Right forelimb (tissue), 1 donor: ENCODE data around the gene FAM186B.
"Not testable (repeated sequence)": the region's sequence is repeated elsewhere in the genome, so short reads cannot be mapped to it uniquely, and the experiment has no call there.

Experiments used
- DNase-seq: peaks from one replicate; pipeline ENCODE4 v3.0.0-alpha.2; 2018

The FAM186B gene, protein sequence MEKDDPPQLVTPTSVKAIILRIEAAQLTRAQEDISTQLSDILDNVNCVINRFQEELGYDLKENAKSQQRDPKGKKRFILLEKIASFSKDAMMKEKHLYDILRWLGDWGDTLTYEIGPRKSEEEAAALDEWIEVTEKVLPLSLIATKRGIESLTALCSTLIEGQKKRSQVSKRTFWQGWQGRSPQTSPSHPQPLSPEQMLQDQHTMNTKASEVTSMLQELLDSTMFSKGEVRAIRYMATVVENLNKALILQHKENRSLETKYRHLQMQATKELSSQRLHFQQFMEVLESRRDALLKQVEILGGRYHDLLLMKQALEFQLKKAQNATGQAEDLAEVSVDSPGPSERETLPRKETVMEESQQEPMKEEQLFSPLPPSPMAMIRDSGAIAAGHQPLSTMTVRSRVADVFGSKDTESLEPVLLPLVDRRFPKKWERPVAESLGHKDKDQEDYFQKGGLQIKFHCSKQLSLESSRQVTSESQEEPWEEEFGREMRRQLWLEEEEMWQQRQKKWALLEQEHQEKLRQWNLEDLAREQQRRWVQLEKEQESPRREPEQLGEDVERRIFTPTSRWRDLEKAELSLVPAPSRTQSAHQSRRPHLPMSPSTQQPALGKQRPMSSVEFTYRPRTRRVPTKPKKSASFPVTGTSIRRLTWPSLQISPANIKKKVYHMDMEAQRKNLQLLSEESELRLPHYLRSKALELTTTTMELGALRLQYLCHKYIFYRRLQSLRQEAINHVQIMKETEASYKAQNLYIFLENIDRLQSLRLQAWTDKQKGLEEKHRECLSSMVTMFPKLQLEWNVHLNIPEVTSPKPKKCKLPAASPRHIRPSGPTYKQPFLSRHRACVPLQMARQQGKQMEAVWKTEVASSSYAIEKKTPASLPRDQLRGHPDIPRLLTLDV

DNA sequence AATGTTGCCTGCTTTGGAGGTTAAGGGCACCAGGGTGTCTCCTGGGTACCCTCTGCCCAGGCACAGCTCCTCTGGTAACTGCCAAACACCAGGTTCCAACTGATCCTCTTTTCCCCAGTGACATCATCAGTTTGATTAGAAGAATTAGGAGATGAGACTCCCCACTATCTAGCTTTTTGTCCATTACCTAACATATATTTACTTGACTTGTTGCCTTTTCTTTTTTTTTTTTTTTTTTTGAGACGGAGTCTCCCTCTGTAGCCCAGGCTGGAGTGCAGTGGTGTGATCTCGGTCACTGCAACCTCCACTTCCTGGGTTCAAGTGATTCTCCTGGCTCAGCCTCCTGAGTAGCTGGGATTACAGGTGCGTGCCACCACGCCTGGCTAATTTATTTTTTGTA is at the start of gene FAM186B:
FAM186B (minus strand) TSS at position 101 of the 400 bp plus-strand sequence. CDS start 162 bp downstream, outside the sequence.
- DNase-seq = not testable (repeated sequence)

DNA sequence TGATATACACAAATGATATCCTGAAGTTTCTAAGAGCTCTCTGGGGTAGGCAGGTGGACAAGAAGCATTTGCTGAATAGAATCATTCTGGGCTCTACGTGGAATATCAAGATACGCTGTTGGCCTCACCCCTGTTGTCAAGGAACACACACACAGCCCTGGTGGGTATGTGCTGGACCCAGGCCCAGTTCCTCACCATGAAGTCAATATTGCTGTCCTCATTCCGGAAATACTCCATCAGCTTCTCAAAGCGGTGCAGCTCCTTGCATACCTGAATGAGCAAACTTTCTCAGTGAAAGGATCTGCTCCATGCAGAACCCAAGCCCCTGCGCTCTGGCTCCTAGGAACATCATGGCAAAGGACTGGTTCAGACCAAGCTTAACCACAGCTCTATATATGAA is 49.3 kb upstream of the FAM186B start:
- no peak for DNase-seq

DNA sequence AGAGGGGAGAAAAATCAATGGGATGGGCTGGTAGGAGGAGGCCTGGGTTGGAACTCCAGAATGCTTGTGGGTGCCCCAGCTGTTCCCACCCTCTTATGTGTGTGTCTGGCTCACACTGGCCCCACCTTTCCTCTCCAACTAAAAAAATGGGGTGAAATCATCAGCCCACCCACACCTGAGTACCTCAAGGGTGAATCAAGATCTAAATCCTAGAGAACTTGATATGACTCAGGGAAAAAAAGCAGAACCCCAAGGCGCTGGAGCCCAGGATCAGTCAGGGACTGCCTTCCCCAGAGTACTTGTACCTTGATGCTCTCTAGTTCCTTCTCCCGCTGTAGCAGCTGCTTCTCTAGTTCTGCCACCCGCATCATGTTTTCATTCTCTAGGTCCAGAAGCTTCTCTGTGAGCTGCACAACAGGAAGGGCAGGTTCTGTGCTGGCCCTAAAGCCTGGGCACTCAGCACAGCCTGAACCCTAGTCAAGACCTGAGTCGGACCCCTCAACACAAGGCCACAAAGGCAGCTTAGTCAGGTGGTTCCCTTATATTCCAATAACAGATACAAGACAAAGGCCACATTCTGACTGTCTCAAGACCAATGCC is 47.6 kb upstream of the FAM186B start:
- DNase-seq = no peak

DNA sequence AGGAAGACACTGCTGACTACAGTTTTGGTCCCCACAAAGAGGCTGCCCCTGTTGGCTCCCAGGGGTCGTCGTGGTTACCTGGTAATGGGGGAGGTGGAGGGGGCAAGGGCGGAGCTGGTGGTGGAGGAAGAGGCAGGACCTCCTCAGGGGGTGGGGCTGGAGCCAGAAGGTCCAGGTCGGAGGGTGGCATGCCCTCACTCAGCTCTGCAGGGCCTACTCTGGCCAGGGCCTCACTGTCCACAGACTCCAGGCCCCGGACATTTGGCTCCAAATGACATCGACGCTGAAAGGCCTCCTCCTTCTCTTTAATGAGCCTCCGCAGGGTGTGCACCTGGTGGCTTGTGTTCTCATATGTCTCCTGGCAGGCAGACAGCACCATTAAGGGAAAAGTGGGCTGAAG is 46.4 kb upstream of the FAM186B start:
- DNase-seq = no peak

DNA sequence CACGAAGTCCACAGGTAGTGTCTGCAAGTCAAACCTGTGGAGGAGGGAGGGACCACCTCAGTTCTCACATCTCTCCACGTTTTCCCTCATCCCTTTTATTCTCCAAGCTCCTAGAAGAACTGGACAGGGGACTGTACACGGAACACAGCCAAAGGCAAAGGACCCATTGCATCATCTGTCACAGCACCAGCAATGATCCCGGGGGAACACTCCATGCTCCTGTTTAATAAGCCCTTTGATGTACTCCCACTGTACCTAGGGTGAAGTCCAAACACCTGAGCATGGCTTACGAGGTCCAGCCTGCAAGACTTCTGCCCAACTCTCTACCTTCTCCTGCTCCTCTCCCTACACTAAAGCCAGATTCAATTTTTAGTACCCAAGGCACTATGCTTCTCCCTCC is 44.5 kb upstream of the FAM186B start:
- DNase-seq = no peak

DNA sequence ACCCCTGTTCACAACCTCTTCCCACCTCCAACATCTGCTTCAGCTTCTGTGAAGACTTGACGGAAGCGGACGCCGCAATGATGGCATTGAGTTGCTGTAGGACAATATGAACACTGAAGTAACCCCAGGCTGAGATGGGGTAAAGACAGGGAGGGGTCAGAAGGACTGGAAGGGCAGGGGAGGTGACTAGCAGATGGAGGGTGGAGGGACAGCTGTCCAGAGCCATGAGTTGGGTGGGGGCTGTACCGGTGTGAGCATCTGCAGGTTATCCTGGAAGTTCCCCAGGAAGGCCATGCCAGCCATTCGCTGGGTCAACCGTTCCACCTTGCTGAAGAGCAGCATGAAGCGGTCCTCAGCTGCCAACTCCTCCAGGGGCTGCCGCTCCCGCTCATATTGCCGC is 44.0 kb upstream of the FAM186B start:
- DNase-seq = no peak

DNA sequence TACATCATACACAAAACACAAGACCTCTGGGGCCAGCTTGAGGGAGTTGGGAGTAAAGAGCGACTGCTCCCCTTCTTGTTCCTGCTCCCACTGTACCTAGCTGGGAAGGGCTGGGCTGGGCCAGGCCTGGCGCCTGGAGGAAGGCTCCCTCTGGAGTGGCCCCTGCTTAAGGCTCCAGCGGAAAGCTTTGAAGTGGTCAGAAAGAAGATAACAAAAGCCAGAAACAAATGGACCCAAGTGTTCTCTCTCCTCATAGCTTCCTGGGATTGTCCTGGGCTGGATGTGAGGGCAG is 43.2 kb upstream of the FAM186B start:
- no peak for DNase-seq

DNA sequence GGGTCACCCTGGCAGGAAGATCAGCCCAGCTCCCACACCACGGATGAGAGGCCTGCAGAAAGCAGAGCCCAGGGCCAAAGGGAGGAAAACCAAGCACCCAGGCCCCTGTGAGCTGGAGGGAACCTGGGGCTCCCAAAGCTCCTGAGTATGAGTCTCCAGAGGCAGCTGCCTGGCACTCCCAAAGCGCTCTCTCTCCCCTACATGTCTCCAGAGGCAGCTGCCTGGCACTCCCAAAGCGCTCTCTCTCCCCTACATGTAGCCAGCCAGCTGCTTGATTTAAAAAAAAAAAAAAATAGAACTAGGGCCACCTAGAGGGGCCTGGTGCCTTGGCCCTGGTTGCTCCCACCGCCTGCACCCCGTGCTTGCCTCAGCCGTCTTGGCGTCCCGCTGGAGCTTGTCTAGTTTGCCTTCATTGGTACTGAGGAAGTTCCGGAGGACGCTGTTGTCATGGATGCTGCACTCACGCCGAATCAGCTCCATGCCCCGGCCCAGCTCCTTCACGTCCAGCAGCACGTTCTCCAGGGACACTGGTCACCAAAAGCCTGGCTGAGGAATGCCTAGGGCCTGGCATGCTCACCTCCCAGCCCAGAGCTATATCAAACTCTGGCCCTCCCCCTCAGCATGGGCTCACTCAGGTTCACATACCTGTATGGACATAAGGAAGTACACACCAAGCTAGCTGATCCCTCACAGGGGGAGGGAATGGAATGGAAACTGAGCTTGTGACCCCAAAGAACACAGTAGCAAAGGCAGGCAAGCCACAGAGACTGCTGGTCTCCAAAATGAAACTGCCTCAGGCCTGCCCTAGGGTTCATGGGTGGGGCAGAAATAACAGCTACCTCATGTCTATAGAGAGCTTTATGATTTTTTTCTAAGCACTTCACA is 42.6 kb upstream of the FAM186B start:
- no peak for DNase-seq

DNA sequence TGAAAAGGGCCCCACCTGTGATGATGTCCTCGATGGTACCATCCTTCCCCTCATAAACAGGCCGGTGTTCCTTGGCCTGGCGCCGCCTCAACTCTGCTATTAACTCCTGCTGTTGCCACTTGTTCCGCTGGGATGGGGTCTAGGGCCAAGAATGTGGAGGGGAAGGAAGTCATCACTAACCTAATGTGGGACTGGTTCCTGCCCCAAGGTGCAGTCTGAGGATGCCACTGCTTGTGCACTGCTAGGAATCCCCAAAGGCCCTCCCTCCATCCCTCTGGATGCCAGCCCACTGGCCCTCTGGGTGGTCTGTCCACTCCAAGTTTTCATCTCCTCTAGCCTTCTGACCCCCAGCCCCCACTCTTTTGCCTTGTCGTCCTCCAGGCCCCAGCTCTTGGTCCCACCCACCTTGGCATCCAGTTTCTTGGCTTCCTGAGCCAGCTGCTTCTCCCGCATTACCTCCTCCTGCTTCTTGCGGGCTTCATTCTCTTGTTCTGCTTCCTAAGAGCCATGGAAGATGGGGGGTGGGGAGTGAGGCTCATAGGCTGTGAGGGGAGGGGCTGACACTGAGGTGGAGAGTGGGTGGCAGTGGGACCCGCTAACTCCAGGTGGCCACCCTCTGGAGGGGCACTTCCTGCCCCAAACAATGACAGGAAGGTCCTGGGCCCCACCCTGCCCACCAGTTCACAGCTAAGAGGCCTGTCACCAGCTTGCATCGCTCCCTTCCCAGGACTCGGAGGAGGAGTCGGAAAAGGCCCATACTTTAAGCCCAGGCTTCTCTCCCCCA is 41.6 kb upstream of the FAM186B start:
- no peak for DNase-seq

DNA sequence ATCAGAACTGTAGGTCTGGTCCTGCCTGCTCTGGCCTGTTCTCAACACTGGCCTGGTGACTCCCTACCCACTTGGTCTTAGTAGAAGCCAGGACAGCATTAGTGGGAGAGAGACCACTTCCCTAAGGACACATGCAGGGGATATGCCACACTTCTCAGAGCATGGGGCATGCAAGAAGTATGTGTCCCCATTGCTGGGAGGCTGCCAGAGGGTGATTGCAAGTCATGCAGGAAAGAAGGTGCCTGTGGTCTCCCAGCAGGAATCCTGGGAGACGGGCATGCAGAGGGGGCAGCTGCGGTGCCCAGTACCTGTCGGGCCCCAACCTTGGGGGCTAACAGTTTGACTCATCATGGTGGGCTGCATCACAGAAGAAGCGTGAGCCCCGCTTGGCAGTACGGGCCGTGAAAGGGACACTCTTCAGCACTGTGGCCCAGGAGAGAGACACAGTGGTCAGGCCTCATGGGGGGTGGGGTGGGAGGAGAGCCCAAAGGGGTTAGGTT is 40.9 kb upstream of the FAM186B start:
- DNase-seq = no peak

DNA sequence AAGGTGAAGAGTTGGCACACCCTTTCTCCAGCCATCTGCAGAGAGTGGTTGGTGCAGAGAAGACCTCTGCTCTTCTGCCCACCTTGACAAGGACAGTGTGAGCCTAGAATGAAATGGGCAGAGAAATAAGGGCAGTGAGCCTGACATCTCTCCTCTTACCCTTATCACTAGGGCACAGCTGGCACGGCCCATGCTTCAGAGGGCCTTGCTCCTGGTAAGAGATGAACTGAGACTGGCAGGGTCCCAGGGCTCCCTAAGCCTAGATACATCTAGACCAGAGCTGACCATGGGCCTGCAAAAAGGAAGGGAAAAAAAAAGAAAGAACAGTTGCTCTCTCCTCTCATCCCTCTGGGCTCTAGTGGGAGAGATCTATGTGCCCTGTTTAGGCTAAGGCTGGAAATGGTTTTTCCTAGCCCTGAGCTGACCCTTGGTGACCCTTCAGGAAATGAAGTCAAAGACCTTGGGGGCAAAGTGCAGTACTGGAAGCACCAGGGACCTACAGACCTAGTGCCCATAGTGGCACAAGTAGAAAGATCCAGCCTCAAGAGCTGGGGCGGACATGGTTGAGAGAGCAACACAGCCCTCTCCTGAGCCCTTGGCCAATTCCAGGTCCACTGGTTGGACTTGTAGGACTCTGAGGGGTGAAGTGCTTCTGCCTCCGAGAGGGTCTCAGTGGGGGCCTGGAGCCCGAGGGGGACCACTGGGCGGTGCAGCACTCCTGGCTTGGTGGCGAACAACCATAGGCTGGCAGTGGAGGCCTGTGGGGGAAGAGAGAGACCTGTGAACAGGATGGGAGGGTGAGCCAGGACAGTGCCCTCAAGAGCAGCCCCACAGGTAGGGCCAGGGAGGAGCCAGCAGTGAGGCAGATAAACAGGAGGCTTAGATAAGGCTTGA is 40.0 kb upstream of the FAM186B start:
- DNase-seq = no peak

DNA sequence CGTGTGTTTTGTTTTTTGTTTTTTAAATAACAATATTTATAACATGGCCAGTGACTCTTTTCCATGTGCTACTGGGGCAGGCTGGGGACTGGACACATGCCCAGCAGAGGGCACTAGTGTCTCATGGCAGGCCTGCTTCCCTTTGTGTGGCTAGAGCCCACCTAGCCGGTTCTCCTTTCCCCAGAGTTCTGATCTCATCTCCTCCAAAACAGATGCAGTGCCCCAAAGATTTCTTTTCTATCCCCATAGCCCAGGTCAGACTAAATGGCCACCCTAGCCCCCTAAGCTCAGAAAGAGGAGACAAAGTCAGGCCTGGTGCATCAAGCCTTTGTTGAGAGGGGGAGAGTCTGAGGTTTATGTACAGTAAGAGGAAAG is 39.2 kb upstream of the FAM186B start:
- peak; percentile 85 for DNase-seq

DNA sequence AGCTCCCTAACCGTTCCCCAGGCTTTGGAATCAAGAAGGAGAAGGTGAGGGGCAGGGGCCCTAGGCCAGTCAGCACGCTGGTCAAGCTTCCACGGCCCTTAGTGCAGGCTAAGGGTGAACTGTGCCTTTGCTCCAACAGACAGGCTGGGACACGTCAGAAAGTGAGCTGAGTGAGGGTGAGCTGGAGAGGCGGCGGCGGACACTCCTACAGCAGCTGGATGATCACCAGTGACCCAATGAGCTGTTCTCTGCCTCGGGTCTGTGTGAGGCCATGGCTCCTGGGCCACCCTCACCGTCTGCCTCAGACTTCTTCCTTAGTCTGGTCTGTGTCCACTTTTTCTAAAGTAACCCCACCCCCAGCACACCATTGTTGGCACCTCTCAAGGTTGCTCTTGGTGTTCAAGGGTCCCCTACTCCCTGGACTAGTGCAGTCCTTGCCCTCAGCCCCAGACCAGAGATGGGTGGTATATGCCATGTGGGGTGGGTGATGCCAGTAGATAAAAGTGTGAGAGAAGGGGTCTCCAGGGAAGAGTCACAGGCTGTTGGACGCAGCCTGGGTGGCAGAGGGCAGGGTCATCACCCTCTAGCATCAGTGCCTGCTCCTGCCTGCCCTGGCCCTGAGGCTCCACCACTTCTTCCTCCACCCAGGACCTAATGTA is 38.7 kb upstream of the FAM186B start:
- no peak for DNase-seq

DNA sequence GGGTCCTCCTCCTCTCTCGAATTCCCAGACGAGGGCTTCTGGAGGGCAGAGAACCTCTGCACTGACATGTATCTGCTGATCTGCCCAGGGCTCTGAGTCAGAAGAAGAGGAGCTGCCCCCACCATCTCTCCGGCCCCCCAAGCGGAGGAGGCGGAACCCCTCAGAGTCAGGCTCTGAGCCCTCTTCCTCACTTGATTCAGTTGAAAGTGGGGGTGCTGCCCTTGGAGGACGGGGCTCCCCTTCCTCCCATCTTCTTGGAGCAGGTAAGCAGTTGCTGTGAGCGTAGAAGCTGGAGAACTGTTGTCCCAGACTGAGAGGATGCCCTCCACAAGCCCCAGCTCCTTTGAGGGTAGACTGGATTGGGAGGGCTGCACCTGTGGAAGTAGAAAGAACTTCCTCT is 37.7 kb upstream of the FAM186B start:
- DNase-seq = no peak

DNA sequence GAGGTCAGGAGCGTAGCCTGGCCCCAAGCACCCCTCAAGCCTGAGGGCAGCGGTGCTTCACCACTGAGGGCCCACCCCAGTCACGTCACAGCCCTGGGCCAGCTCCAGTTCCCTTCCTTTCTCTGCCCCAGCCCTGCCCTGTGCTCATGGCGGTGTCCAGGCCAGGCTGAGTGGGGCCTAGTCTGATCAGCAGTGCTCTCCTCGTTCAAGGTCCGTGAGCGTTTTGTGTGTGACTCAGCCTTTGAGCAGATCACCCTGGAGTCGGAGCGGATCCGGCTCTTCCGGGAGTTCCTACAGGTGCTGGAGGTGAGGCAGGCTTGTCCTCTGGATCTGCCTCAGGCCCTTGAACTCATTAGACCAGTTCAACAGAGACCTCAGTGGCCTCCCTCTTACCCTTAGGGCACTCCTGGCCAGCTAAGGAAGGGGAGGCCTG is 36.9 kb upstream of the FAM186B start:
- DNase-seq = no peak

DNA sequence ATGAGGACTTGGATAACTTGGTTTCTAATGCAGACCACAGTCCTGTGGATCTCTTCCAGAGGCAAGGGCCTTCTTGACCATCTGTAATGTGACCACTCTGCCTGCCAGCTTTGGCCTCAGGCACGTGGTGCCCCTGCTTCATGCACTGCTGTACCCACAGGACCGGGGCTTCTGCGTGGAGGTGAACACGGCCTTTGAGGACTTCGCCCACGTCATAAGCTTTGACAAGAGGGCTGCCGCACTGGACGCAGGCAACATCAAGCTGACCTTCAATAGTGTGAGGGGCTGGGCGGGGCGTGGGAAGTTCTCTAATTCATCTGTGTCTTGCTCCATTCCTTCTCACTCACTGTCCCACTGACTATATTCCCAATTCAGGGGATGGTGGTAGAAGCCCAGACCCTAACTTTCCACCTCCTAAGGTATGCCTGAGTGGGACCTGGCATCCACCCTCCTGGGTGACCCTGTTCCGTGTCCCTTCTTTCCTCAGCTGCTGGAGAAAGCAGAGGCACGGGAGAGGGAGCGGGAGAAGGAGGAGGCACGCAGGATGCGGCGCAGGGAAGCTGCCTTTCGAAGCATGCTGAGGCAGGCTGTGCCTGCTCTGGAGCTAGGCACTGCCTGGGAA is 36.4 kb upstream of the FAM186B start:
- DNase-seq = no peak

DNA sequence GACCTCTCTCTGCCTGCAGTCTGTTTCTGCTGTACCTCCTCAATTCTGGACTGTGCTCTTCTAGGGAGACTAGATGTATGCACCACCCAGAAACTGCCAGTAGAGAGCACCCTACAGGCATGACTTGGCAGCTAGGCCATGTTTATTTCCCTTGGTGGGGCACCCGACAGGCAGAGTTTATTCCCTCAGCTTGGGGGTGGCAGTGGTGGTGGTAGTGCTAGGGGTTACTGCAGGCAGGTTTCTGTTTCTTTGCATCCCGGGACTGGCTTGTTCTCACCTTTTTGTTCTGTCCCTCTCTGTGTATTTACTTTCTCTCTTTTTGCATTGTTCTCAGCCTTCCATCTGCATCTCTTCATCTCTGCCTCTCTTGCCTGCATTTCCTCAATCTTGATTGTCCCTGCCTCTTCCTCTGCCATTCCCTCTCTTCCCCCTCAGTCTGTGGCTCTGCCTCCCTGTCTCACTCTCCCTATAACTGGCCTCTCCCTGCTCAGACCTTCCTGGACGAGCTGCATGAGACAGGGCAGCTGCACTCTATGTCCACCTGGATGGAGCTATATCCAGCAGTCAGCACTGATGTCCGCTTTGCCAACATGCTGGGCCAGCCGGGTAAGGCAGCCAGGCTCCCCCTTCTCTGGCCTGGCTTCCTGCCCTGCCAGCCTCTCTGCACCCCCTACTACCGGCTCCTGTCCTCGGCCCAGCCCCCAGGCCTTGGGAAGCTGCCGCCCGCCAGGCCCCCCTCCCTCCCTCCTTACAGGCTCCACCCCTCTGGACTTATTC is 31.7 kb upstream of the FAM186B start:
- DNase-seq = peak; percentile 73

DNA sequence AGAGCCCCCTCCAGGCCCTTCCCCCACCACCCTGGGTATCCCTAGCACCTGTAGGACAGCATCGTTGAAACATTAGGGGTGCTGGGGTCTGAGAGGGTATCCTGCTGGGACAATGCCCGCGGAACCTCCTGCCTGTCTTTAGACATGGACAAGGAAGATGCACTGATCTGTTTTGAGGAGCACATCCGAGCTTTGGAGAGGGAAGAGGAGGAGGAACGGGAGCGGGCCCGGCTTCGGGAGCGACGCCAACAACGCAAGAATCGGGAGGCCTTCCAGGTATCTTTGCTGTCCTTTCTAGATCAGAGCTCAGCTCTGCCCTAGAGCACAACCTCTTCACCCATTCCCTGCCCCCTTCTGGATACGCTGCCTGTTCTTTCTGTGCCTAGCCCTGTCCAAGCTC is 31.1 kb upstream of the FAM186B start:
- no peak for DNase-seq

DNA sequence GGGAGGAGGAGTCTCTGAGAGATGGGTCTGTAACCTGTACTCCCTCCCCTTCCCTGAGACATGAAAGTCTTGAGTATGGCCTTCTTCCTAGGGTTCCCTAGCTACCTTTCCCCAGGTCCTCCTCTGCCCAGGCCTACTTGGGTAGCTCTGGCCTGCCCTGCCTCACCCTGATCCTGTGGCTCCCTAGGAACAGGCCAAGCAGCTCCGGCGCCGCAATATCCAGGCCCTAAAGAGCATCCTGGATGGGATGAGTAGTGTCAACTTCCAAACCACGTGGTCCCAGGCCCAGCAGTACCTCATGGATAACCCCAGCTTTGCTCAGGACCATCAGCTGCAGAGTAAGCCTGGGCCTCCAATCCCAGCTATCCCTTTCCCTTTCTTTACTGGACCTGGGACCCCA is 30.2 kb upstream of the FAM186B start:
- no peak for DNase-seq
